IMR-90 (cell line): ENCODE data around the gene CYGB.

Source experiments
- BHLHE40 ChIP-seq: fragments of 150-350 bp; IDR thresholded peaks from 2 replicates; pipeline ENCODE4 v1.6.1; 2016; ENCODE audit warnings: mild to moderate bottlenecking, low read depth, low read length
- CEBPB ChIP-seq: IDR thresholded peaks from 2 replicates; pipeline ENCODE4 v1.6.1; 2012; ENCODE audit warnings: low read depth, low read length, improper control_type of control experiment
- CHD1 ChIP-seq: IDR thresholded peaks from 2 replicates; pipeline ENCODE4 v1.6.1; 2012; ENCODE audit warnings: low read depth, low read length, improper control_type of control experiment
- MAZ ChIP-seq: IDR thresholded peaks from 2 replicates; pipeline ENCODE4 v1.6.1; 2012; ENCODE audit warnings: low read depth, mild to moderate bottlenecking, low read length, improper control_type of control experiment, moderate library complexity, borderline replicate concordance
- MXI1 ChIP-seq: IDR thresholded peaks from 2 replicates; pipeline ENCODE4 v1.6.1; 2012; ENCODE audit warnings: low read depth, mild to moderate bottlenecking, low read length, moderate library complexity, borderline replicate concordance
- POLR2A ChIP-seq: IDR thresholded peaks from 2 replicates; pipeline ENCODE4 v1.6.1; 2012; ENCODE audit warnings: mild to moderate bottlenecking, low read depth, low read length
- RAD21 ChIP-seq: IDR thresholded peaks from 2 replicates; pipeline ENCODE4 v1.6.1; 2012; ENCODE audit warnings: low read length, improper control_type of control experiment
- RCOR1 ChIP-seq: IDR thresholded peaks from 2 replicates; pipeline ENCODE4 v1.6.1; 2012; ENCODE audit warnings: mild to moderate bottlenecking, low read length, improper control_type of control experiment; ENCODE audit not compliant: insufficient replicate concordance
- RFX5 ChIP-seq: IDR thresholded peaks from 2 replicates; pipeline ENCODE4 v1.8.0; 2012; ENCODE audit warnings: low read depth, mild to moderate bottlenecking, low read length, moderate library complexity
- SMC3 ChIP-seq: fragments of 150-350 bp; IDR thresholded peaks from 2 replicates; pipeline ENCODE4 v1.6.1; 2016; ENCODE audit warnings: low read depth, mild to moderate bottlenecking, antibody characterized with exemption, low read length, moderate library complexity
- TF ChIP-seq, protein P1 (sequence below): conservative IDR thresholded peaks from 2 replicates; pipeline ENCODE4 v1.5.1; 2012; ENCODE audit warnings: mild to moderate bottlenecking, low read depth, low read length, improper control_type of control experiment
- TF ChIP-seq, protein P2 (sequence below): fragments of 150-350 bp; IDR thresholded peaks from 2 replicates; pipeline ENCODE4 v1.6.1; 2016; ENCODE audit warnings: low read depth, mild to moderate bottlenecking, low read length, moderate library complexity, borderline replicate concordance

DNA sequence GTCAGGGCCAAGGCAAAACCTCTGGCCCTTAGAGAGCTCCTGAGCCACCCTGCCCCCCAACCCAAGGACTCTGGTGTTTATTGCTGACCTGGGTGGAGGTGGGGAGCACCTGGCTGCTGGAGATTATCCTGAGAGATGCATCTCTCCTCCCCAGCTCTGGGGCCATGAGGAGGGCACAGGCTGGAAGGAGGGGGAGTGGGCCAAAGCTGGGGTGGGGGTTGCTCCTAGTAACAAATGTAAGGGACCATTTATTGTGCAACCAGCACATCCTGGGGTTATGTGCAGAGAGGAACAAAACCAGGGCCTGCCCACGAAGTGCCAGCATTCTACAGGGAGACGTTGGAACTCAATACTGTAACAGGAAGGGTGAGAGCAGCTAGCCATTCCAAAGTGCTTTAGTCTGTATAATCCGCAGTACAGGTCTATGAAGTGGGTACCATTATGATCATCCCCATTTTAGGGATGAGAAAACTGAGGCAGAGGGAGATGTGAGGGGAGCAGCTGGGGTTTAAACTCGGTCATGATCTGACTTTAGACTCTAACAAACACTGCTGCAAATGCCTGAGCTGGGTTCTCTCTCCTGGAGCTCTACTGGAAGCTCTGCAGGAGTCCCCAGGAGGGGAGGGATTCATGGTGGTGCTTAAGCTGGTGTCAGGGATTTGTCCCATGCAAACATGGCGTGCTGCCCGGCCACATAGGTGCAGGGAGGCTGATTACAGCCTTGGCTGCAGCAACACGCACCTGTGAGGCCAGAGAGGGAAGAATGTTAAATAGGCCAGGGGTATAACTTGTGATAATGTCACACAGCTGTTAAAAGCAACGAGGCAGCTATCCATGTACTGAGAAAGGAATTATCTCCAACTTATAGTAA, 34.9 kb downstream of the CYGB start:
- TF ChIP-seq, protein P1, sequence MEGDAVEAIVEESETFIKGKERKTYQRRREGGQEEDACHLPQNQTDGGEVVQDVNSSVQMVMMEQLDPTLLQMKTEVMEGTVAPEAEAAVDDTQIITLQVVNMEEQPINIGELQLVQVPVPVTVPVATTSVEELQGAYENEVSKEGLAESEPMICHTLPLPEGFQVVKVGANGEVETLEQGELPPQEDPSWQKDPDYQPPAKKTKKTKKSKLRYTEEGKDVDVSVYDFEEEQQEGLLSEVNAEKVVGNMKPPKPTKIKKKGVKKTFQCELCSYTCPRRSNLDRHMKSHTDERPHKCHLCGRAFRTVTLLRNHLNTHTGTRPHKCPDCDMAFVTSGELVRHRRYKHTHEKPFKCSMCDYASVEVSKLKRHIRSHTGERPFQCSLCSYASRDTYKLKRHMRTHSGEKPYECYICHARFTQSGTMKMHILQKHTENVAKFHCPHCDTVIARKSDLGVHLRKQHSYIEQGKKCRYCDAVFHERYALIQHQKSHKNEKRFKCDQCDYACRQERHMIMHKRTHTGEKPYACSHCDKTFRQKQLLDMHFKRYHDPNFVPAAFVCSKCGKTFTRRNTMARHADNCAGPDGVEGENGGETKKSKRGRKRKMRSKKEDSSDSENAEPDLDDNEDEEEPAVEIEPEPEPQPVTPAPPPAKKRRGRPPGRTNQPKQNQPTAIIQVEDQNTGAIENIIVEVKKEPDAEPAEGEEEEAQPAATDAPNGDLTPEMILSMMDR, result no peak
- no peak for TF ChIP-seq POLR2A
- TF ChIP-seq RAD21, result no peak
- no peak for TF ChIP-seq BHLHE40
- no peak for TF ChIP-seq MAZ
- TF ChIP-seq RFX5, result no peak
- no peak for TF ChIP-seq RCOR1
- no peak for TF ChIP-seq CHD1
- TF ChIP-seq CEBPB, result peak; percentile 17; the same call in 1 of the 2 replicates
- no peak for TF ChIP-seq MXI1
- TF ChIP-seq, protein P2, sequence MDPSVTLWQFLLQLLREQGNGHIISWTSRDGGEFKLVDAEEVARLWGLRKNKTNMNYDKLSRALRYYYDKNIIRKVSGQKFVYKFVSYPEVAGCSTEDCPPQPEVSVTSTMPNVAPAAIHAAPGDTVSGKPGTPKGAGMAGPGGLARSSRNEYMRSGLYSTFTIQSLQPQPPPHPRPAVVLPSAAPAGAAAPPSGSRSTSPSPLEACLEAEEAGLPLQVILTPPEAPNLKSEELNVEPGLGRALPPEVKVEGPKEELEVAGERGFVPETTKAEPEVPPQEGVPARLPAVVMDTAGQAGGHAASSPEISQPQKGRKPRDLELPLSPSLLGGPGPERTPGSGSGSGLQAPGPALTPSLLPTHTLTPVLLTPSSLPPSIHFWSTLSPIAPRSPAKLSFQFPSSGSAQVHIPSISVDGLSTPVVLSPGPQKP, result no peak
- TF ChIP-seq SMC3, result no peak
